Stimulated activated CD8-positive, alpha-beta memory T cell treated with anti-CD3 and anti-CD28 coated beads, Interleukin-7, amount 100 ng/mL, for 1 hour (primary cell): ENCODE measurements around the gene NEK2.
"Not testable (repeated sequence)": the region's sequence is repeated elsewhere in the genome, so short reads cannot be mapped to it uniquely, and the experiment has no call there.

Source experiments
- DNase-seq, 2 donors: peaks; one replicate each; pipeline ENCODE4 v3.0.0-alpha.2; 2020; ENCODE audit warnings: low read depth in 2 of 2

The NEK2 gene

GRCh38 chr1:211650904-211651303 lies 24.5 kb downstream of the NEK2 start:
- DNase-seq = no peak

GRCh38 chr1:211648980-211649934 lies 26.2 kb downstream of the NEK2 start:
- no peak for DNase-seq

- DNase-seq = no peak
Observed at GRCh38 chr1:211648336-211648735, 27.1 kb downstream of the NEK2 start.

GRCh38 chr1:211647711-211648121 lies 27.7 kb downstream of the NEK2 start:
- DNase-seq = no peak

- DNase-seq = no peak
Observed at GRCh38 chr1:211646566-211646965, 28.9 kb downstream of the NEK2 start.

GRCh38 chr1:211645601-211646000 lies 29.8 kb downstream of the NEK2 start:
- DNase-seq = not testable (repeated sequence)

- no peak for DNase-seq
Observed at GRCh38 chr1:211644653-211645052, 30.8 kb downstream of the NEK2 start.

GRCh38 chr1:211643324-211644212 lies 31.9 kb downstream of the NEK2 start:
- DNase-seq = no peak

GRCh38 chr1:211642870-211643269 lies 32.6 kb downstream of the NEK2 start:
- DNase-seq = no peak

- no peak for DNase-seq
Observed at GRCh38 chr1:211641942-211642341, 33.5 kb downstream of the NEK2 start.

- DNase-seq = no peak
Observed at GRCh38 chr1:211641044-211641800, 34.2 kb downstream of the NEK2 start.

GRCh38 chr1:211640301-211640630 lies 35.2 kb downstream of the NEK2 start:
- DNase-seq = no peak

GRCh38 chr1:211639475-211640300 lies 35.7 kb downstream of the NEK2 start:
- no peak for DNase-seq

GRCh38 chr1:211638689-211639101 lies 36.7 kb downstream of the NEK2 start:
- DNase-seq = no peak

- DNase-seq = no peak
Observed at GRCh38 chr1:211638246-211638645, 37.2 kb downstream of the NEK2 start.

GRCh38 chr1:211637066-211637465 lies 38.4 kb downstream of the NEK2 start:
- DNase-seq = no peak

GRCh38 chr1:211636575-211637029 lies 38.8 kb downstream of the NEK2 start:
- DNase-seq = not testable (repeated sequence)

GRCh38 chr1:211635597-211636205 lies 39.7 kb downstream of the NEK2 start:
- no peak for DNase-seq

- no peak for DNase-seq
Observed at GRCh38 chr1:211634931-211635330, 40.5 kb downstream of the NEK2 start.

- DNase-seq = no peak
Observed at GRCh38 chr1:211634461-211634860, 41.0 kb downstream of the NEK2 start.

- DNase-seq = no peak
Observed at GRCh38 chr1:211633524-211633846, 41.9 kb downstream of the NEK2 start.
